Tibial artery (tissue), 4 donors: ENCODE results near the gene SCRN2.
A peak's percentile ranks its signal among the peaks of the same experiment; 100 is the strongest.

Experiments
- DNase-seq, 2 donors: peaks; one replicate each; pipeline ENCODE4 v3.0.0-alpha.2; 2019
- H3K27ac ChIP-seq, 2 donors: fragments of 200-600 bp; sonication (generic) in 1 of 2; 1 replicate in 1 of 2; 2 replicates in 1 of 2; pipeline ENCODE4 v1.5.1; 2018 to 2019; ENCODE audit warnings: mild to moderate bottlenecking in 1 of 2
- H3K27me3 ChIP-seq, 2 donors: fragments of 200-600 bp; sonication (generic) in 1 of 2; one replicate each; pipeline versions ENCODE4 v1.5.1 to v1.6.0; 2016 to 2019
- H3K36me3 ChIP-seq, 3 donors: fragments of 200-600 bp; sonication (generic) in 2 of 3; one replicate each; pipeline ENCODE4 v1.5.1; 2016 to 2019; ENCODE audit warnings: mild to moderate bottlenecking in 2 of 3
- H3K4me1 ChIP-seq, 4 donors: fragments of 200-600 bp; sonication (generic) in 2 of 4; 1 replicate in 3 of 4; 2 replicates in 1 of 4; pipeline ENCODE4 v1.5.1; 2016 to 2019
- H3K4me3 ChIP-seq, 2 donors: fragments of 200-600 bp; sonication (generic) in 1 of 2; 1 replicate in 1 of 2; 2 replicates in 1 of 2; pipeline ENCODE4 v1.5.1; 2018 to 2019; ENCODE audit warnings: mild to moderate bottlenecking in 2 of 2
- H3K9me3 ChIP-seq, 3 donors: fragments of 200-600 bp; sonication (generic) in 1 of 3; one replicate each; pipeline ENCODE4 v1.5.1; 2016 to 2019
- intact Hi-C: fragments of 100-400 bp; cut with DNase I; formaldehyde crosslinking; loops from one replicate; pipeline ENCODE4 v1.15.0; 2023; ENCODE audit warnings: low total_unique reads
- TF ChIP-seq, protein P1 (sequence below), 2 experiments: fragments of 200-600 bp in 1 of 2; fragments of 450-650 bp in 1 of 2; IDR thresholded peaks; one replicate each; pipeline ENCODE4 v1.5.1; 2017 to 2019; ENCODE audit warnings: antibody characterized with exemption in 2 of 2, mild to moderate bottlenecking in 1 of 2, moderate library complexity in 1 of 2

The SCRN2 gene

DNA sequence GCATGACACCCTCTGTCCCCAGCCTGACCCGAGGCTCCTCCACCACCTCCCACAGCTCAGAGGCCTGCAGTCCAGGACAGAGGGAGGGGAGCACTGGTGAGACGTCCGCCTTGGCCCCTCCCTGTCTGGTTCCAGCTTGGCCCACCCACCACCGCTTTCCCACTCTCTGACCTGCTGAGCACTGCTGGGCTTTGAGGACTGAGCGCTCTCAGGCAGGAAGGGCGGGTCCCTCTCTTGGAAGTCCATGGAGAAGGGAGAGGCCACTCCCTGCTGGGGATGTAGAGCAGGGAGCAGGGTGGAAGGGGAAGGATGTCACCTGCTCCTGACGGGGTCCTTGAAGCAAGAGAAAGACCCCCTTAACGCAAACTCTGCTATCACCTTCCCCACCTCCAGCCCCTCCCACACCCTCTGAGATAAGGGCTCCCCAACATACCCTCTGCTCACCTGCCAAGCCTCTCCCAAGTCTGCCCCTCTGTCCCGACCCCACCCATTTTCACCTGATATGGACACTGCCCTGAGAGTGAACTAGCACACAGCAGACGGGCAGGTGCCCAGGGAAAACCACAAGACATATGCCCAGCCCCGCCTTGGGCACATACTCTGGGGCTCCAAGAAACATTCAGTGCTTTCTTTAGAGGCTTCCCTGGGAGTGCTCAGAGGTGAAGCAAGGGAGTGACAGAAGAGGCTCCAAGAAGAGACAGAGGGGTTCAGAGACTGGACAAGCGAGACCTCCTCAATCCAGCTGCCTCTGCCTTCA, 20.9 kb downstream of the SCRN2 start:
- Histone ChIP-seq H3K9me3 (no peaks in the 10 kb centered on the region), H3K4me1 (peaks cover 6 to 27% (median 16%) of the 10 kb centered on the region in 4 donors), H3K27ac (peak overlapping the region in 1 of 2 donors; percentile 65), H3K36me3 (peaks cover 20 to 68% (median 59%) of the 10 kb centered on the region in 3 donors), H3K27me3 (no peaks in the 10 kb centered on the region), H3K4me3 (no peak overlapping the region)
- intact Hi-C loops, result no loop called here
- no peak for DNase-seq
- TF ChIP-seq, protein P1, sequence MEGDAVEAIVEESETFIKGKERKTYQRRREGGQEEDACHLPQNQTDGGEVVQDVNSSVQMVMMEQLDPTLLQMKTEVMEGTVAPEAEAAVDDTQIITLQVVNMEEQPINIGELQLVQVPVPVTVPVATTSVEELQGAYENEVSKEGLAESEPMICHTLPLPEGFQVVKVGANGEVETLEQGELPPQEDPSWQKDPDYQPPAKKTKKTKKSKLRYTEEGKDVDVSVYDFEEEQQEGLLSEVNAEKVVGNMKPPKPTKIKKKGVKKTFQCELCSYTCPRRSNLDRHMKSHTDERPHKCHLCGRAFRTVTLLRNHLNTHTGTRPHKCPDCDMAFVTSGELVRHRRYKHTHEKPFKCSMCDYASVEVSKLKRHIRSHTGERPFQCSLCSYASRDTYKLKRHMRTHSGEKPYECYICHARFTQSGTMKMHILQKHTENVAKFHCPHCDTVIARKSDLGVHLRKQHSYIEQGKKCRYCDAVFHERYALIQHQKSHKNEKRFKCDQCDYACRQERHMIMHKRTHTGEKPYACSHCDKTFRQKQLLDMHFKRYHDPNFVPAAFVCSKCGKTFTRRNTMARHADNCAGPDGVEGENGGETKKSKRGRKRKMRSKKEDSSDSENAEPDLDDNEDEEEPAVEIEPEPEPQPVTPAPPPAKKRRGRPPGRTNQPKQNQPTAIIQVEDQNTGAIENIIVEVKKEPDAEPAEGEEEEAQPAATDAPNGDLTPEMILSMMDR (IDR thresholded peaks at IDR 0.05), result no peak

DNA sequence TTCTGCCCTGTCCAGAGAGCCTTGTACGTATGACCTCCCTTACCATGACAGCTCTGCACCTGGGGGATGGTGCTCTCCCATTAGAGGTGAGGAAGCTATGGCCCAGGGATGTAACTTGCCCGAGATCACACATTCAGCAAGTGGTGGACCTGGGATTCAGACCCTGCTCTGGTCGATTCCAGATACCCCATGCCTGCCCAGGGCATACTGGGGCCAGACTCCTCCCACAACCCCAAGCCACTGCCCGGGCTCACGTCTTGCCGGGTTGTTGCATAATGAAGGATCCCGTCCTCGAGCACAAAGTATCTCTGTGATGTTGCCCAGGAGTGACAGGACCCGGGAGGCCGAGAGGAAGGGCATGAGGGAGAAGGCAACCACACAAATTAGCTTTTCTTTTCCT, 21.6 kb downstream of the SCRN2 start:
- Histone ChIP-seq H3K4me3 (no peak overlapping the region), H3K27ac (no peak overlapping the region), H3K9me3 (no peaks in the 10 kb centered on the region), H3K4me1 (peaks cover 6 to 27% (median 16%) of the 10 kb centered on the region in 4 donors), H3K27me3 (no peaks in the 10 kb centered on the region), H3K36me3 (peaks cover 23 to 68% (median 60%) of the 10 kb centered on the region in 3 donors)
- DNase-seq, result no peak
- intact Hi-C loops, result no loop called here
- TF ChIP-seq, protein P1 (IDR thresholded peaks at IDR 0.05), result no peak

DNA sequence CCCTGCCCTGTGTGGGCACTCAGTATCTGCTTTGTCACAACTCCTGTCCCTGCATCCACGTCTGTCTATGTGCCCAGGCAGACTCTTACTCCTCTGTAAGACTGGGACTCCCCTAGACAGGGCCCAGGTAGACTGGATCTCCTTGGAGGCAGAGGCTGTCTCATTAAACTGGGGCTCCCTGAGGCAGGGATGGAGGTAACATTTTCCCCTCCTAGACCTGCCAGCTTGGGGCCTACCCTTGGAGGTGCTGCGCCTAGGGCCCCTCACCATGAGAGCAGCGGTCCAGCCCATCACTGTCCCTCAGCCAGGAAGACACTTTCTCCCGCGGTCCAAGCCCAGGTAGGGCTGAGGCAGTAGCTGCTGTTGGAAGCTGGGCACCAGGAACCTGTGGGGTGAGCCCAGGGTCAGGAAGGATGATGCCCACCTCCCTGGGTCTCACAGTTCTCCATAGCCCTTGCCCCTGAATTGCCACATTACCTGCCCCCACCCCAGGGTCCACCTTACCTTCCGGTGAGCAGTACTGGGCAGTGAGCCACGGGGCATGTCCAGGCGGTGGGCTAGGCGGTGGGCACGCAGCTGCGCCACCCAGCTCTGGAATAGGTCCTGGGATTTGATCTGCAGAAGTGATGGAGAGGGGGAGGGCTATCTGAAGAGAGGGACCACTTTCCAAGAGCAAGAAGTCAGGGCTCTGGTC, 22.9 kb downstream of the SCRN2 start:
- Histone ChIP-seq H3K4me3 (no peak overlapping the region), H3K36me3 (peaks cover 15 to 68% (median 59%) of the 10 kb centered on the region in 3 donors), H3K27me3 (no peaks in the 10 kb centered on the region), H3K9me3 (no peaks in the 10 kb centered on the region), H3K4me1 (peaks cover 6 to 27% (median 16%) of the 10 kb centered on the region in 4 donors), H3K27ac (no peak overlapping the region)
- TF ChIP-seq, protein P1 (IDR thresholded peaks at IDR 0.05), result no peak
- intact Hi-C loops, result no loop called here
- DNase-seq, result no peak

DNA sequence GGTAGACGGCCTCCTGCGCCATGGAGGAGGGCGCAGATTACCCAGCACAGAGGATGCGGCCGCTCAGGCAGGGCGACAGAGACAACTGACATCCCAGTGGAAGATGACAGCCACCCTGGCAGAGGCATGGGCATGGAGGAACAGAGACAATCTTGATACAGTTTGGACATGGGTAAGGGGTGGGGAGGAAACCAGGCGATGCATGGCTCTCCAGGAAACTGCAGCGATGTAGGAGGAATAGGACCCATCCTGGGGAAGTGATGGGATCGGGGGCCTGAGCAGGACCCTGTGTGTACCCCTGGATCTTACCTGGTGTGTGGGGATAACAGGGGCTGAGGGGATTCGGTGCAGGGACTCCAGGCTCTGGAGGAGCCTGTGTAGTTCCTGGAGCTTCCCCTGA, 24.1 kb downstream of the SCRN2 start:
- no peaks in the 10 kb centered on the region for H3K9me3 ChIP-seq
- no peak for DNase-seq
- peaks cover 4 to 20% (median 11%) of the 10 kb centered on the region in 4 donors for H3K4me1 ChIP-seq
- TF ChIP-seq, protein P1 (IDR thresholded peaks at IDR 0.05), result no peak
- intact Hi-C loops, result no loop called here
- H3K27me3 ChIP-seq, result no peaks in the 10 kb centered on the region
- peaks cover 15 to 77% (median 67%) of the 10 kb centered on the region in 3 donors for H3K36me3 ChIP-seq
- no peak overlapping the region for H3K27ac ChIP-seq
- no peak overlapping the region for H3K4me3 ChIP-seq

DNA sequence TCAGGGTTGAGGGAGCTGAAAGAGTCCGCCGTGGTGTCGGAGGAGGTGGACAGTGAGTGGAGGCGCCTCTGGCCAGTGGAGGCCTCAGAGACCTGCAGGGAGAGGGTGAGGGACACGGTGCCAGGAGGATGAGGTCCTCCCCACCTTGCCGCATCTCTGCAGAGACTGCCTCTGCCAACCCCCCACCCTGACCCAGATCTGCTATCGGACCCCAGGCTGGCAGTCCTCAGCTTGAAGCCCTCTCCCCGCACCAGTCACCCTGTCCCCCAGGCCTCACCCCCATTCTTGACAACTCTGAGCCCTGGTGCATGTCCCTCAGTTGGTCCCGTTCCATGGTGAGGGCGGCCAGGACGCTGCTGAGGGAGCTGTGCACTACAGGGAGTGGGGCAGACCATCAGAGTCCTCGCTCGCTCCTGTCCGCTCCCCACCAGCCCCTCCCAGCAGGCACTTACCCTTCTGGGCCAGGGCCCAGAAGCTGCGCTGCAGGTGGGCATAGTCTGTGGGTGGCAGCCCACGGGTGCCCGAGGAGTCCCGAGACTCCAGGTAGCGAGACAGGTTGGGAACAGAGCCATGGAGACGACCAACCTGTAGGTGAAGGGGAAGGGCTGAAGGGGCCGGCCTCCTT, 24.9 kb downstream of the SCRN2 start:
- Histone ChIP-seq H3K9me3 (no peaks in the 10 kb centered on the region), H3K27me3 (no peaks in the 10 kb centered on the region), H3K4me3 (no peak overlapping the region), H3K36me3 (peaks cover 15 to 80% (median 67%) of the 10 kb centered on the region in 3 donors), H3K27ac (no peak overlapping the region), H3K4me1 (peaks cover 0 to 15% (median 7%) of the 10 kb centered on the region in 4 donors)
- TF ChIP-seq, protein P1 (IDR thresholded peaks at IDR 0.05), result no peak
- peak in 1 of 2 donors; percentile 43 for DNase-seq
- intact Hi-C loops, result no loop called here
